Measurements from ENCODE around the gene LY6G6F.

LY6G6F gene, protein sequence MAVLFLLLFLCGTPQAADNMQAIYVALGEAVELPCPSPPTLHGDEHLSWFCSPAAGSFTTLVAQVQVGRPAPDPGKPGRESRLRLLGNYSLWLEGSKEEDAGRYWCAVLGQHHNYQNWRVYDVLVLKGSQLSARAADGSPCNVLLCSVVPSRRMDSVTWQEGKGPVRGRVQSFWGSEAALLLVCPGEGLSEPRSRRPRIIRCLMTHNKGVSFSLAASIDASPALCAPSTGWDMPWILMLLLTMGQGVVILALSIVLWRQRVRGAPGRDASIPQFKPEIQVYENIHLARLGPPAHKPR

DNA sequence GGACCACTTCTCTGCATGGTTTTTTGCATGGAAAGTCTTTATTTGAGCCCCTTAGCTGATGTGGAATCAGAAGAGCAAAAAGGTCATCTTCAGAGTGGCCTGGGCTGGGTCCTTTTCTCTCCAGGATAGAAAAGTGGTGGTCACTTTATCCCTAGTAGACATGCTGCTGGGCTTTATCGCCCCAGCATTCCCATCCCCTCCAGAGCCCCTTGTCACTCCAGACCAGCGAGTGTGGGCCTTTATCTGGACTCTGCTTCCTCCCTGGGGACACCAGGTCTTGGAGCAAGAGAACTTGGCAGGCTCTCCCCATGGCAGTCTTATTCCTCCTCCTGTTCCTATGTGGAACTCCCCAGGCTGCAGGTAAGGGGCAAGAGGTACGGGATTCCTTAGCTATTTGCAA is at the start of gene LY6G6F:
TSS of gene LY6G6F (plus strand) at position 268 of the 400 bp plus-strand sequence. CDS start at position 309, 41 bp downstream.
- Histone ChIP-seq H3K27me3 (ENCODE audit: control insufficient read depth in 1 of 2, insufficient read depth in 2 of 2, low read length in 2 of 2) (no peaks in the 10 kb centered on the region), H3K4me1 (ENCODE audit: insufficient read depth, low read length) (peaks cover 13% of the 10 kb centered on the region), H3K4me3 (ENCODE audit: low read depth in 1 of 2, low read length in 2 of 2) (no peak within 1 kb of the TSS), H3K9ac (ENCODE audit: low read length) (no peak within 1 kb of the TSS), H3K27ac (ENCODE audit: low read depth, low read length) (no peak within 1 kb of the TSS), H3K36me3 (ENCODE audit: insufficient read depth, low read length) (no peaks in the 10 kb centered on the region), H3K9me3 (ENCODE audit: low read length) (no peaks in the 10 kb centered on the region)

DNA sequence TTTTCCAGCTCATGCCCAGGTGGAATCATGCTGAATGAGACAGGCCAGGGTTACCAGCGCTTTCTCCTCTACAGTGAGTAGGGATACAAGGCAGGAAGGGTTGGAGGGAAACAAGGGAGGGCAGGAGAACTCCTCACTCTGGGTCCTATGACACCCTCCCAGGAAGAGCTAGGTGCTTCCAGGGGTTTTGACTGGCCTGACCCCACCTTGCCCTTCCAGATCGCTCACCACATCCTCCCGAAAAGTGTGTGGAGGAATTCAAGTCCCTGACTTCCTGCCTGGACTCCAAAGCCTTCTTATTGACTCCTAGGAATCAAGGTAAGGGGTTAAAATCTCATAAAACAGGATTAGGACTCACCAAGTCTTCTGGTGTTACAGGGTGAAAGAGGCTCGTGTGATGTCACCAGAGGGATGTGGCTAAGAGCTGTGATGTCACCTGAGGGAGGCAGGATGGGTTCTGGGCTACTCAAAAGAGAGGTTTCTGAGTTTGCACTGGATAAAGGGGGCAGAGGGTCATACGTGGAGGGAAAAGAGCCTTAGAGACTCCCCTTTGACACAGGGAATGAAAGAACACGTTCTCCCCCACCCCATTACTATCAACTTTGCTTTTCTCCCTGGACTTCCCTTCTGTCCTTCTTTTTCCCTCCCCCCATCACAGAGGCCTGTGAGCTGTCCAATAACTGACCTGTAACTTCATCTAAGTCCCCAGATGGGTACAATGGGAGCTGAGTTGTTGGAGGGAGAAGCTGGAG is 49.1 kb upstream of the LY6G6F start:
- H3K4me3 ChIP-seq (ENCODE audit: low read depth in 1 of 2, low read length in 2 of 2): no peak overlapping the region
- H3K4me1 ChIP-seq (ENCODE audit: insufficient read depth, low read length): peaks cover 55% of the 10 kb centered on the region
- no peak overlapping the region for H3K9ac ChIP-seq (ENCODE audit: low read length)
- H3K36me3 ChIP-seq (ENCODE audit: insufficient read depth, low read length): peaks cover 25% of the 10 kb centered on the region
- no peaks in the 10 kb centered on the region for H3K27me3 ChIP-seq (ENCODE audit: control insufficient read depth in 1 of 2, insufficient read depth in 2 of 2, low read length in 2 of 2)
- H3K9me3 ChIP-seq (ENCODE audit: low read length): no peaks in the 10 kb centered on the region
- H3K27ac ChIP-seq (ENCODE audit: low read depth, low read length): no peak overlapping the region

DNA sequence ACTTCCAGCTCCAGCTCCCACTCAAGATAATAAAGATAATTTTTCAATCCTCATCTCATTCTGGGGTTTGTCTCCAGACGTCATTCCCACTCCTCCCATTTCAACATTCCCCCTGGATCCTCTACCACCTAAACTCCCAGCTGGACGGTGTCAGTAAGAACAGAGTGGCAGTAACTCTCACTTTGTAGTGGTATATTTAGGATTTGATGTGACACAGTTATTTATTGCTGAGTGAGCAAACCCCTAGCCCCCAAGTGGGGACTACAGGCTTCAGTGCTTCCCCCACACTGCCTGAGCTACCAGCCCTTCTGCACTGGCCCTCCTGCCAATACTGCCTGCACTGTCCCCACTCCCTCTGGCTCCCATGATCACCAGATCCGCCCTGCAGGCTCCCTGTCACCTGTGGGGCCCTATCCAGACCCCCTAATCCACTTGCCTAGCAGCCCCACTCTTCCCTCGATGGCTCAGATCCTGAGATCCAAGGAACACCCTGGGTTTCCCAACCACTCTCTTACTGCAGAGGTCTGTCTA is 48.4 kb upstream of the LY6G6F start:
- Histone ChIP-seq H3K27me3 (ENCODE audit: control insufficient read depth in 1 of 2, insufficient read depth in 2 of 2, low read length in 2 of 2) (no peaks in the 10 kb centered on the region), H3K4me3 (ENCODE audit: low read depth in 1 of 2, low read length in 2 of 2) (no peak overlapping the region), H3K9ac (ENCODE audit: low read length) (no peak overlapping the region), H3K27ac (ENCODE audit: low read depth, low read length) (no peak overlapping the region), H3K4me1 (ENCODE audit: insufficient read depth, low read length) (peaks cover 60% of the 10 kb centered on the region), H3K36me3 (ENCODE audit: insufficient read depth, low read length) (peaks cover 28% of the 10 kb centered on the region), H3K9me3 (ENCODE audit: low read length) (no peaks in the 10 kb centered on the region)

DNA sequence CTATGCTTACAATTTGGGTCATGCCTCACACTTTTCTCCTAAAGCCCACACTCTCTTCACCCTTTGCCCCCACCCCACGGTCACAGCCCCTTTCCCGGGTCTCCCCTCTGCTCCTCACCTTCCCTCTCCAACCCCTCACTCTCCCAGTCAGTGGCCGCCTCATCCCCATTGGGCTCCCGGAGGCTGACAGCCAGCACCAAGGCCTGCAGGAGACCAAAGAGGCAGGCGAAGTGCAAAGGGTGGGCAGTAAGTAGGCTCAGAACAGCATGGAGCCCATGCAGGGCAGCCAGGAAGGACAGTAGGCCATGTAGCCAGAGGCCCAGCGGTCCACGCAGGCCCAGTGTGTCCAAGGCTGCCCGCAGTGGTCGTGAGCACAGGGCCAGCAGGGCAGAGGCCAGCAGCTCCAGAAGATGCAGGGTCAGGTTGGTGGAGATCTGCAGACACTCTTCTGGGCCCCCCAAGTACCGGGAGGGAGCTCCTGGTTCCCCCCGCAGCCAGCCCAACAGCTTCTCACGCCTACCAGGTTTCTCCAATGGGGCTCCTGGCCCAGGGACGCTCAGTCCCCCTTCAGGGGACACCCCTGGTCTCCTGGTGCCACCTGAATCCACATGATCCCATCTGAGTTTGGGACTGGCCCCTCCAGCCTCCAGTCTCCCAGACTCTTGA is 47.5 kb upstream of the LY6G6F start:
- H3K4me1 ChIP-seq (ENCODE audit: insufficient read depth, low read length): peaks cover 61% of the 10 kb centered on the region
- no peaks in the 10 kb centered on the region for H3K27me3 ChIP-seq (ENCODE audit: control insufficient read depth in 1 of 2, insufficient read depth in 2 of 2, low read length in 2 of 2)
- no peaks in the 10 kb centered on the region for H3K9me3 ChIP-seq (ENCODE audit: low read length)
- peaks cover 32% of the 10 kb centered on the region for H3K36me3 ChIP-seq (ENCODE audit: insufficient read depth, low read length)
- H3K4me3 ChIP-seq (ENCODE audit: low read depth in 1 of 2, low read length in 2 of 2): peak overlapping the region; percentile 80 to 100
- H3K9ac ChIP-seq (ENCODE audit: low read length): peak overlapping the region; percentile 89
- no peak overlapping the region for H3K27ac ChIP-seq (ENCODE audit: low read depth, low read length)

DNA sequence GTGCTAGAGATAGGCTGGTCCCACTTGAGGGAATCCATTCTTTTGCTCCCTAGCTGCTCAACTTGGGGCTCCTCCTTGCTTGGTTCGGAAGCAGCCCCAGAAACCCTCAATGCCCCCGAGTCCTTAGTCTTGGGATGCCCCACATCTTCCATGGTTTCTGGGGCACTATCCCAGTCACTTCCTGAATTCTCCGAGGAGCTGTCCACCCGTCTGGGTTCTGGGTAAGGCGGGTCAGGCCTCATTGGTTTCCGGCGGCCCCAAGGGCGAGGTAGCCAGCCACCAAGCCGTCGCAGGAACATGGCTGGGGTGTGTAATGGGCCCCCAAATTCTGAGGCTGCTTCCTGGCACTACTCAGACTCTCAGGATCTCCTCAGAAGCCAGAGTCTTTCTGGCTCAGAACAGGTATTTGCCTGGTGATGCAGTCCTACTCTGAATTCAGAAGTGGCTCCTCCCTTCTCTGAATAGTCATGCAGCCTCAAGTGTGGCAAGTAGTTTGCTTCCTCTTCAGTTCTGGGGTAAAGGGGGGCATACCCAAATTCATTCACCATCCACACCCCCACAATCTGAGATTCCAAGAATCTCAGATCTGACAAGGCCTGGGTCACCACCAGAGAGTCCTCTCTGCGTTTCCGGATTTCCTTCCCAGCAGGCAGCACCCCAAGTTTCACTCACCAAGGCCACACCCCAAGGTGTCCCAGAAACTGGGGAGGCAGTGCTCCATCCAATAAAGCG is 46.9 kb upstream of the LY6G6F start:
- no peaks in the 10 kb centered on the region for H3K9me3 ChIP-seq (ENCODE audit: low read length)
- peaks cover 32% of the 10 kb centered on the region for H3K36me3 ChIP-seq (ENCODE audit: insufficient read depth, low read length)
- peak overlapping the region; percentile 93 for H3K27ac ChIP-seq (ENCODE audit: low read depth, low read length)
- peak overlapping the region; percentile 89 for H3K9ac ChIP-seq (ENCODE audit: low read length)
- no peaks in the 10 kb centered on the region for H3K27me3 ChIP-seq (ENCODE audit: control insufficient read depth in 1 of 2, insufficient read depth in 2 of 2, low read length in 2 of 2)
- peaks cover 62% of the 10 kb centered on the region for H3K4me1 ChIP-seq (ENCODE audit: insufficient read depth, low read length)
- H3K4me3 ChIP-seq (ENCODE audit: low read depth in 1 of 2, low read length in 2 of 2): peak overlapping the region; percentile 80 to 100

DNA sequence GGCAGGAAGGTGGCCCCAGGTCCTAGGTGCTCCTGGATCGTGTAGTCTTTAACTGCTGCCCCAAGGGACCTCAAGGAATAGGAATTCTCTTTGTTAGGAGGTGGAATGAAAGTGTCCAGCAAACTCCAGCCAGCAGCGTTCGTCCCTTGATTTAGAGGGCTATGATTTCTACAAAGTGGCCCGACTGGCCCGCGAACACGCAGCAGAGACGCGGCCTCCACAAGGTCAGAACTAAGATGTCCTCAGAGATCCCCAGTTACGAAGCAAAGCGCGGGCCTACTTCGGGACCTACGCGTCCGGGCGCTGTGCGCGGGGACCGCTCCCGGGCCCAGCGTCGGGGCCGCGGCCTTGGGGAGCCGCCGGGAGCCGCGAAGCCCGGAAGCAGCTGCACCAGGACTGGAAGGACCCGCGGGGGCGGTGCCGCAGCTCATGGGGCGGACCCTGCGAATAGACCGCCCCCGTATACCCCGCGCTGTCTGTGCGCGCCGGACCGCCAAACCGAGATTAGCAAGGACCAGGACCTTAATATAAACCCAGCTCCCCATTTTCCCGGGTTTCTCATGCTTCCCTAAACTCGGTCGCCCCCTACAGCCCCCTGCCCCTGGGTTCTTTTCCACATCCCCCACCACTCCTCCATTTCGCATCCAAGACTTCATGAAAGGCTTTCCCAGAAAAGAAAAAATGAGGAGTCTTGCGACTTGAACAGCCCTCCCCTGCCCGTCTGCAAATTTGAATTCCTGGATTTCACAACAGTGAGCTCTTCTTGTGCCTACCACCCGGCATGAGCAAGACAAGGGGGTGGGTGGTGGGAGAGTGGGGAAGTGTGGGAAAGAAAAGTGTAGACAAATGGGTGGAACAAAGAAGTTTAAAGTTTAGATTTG is 46.0 kb upstream of the LY6G6F start, which contains the start of gene C6orf47:
TSS of gene C6orf47 (minus strand) at position 398 of the 881 bp plus-strand sequence. CDS start 831 bp downstream, outside the sequence.
- peak within 1 kb of the TSS; percentile 89 for H3K9ac ChIP-seq (ENCODE audit: low read length)
- peak within 1 kb of the TSS; percentile 80 to 100 for H3K4me3 ChIP-seq (ENCODE audit: low read depth in 1 of 2, low read length in 2 of 2)
- H3K27me3 ChIP-seq (ENCODE audit: control insufficient read depth in 1 of 2, insufficient read depth in 2 of 2, low read length in 2 of 2): no peaks in the 10 kb centered on the region
- H3K27ac ChIP-seq (ENCODE audit: low read depth, low read length): peak within 1 kb of the TSS; percentile 93
- no peaks in the 10 kb centered on the region for H3K9me3 ChIP-seq (ENCODE audit: low read length)
- H3K36me3 ChIP-seq (ENCODE audit: insufficient read depth, low read length): peaks cover 29% of the 10 kb centered on the region
- H3K4me1 ChIP-seq (ENCODE audit: insufficient read depth, low read length): peaks cover 62% of the 10 kb centered on the region

DNA sequence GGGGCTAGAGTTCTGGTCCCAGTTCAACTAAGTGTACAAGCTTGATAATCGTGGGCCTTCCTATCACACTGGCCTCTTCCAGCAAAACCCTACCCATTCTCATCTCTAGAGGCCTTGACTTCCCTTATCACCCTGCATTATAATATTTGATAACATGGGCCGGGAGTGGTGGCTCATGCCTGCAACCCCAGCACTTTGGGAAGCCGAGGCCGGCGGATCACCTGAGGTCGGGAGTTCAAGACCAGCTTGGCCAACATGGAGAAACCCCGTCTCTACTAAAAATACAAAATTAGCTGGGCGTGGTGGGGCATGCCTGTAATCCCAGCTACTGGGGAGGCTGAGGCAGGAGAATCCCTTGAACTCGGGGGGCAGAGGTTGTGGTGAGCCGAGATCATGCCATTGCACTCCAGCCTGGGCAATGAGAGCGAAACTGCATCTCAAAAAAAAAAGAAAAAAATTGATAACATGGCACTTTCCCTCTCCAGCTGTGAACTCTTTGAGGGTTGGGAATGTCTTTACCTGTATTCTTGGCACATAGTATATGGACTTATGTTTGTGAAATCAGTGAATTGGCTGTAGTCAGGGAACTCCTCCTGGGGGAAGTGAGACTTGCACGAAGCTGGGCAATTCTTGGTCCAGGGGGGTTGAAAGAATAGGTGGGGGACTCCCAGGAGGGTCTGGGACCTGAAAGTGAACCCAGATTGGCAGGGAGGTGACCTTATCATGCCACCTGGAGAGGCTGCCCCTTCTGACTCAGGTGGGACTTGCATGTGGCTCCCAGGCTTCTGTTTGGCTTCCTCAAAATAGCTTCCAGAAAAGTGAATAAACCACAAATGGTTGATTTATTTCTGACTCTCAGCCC is 45.2 kb upstream of the LY6G6F start:
- Histone ChIP-seq H3K4me1 (ENCODE audit: insufficient read depth, low read length) (peaks cover 64% of the 10 kb centered on the region), H3K9me3 (ENCODE audit: low read length) (no peaks in the 10 kb centered on the region), H3K27ac (ENCODE audit: low read depth, low read length) (peak overlapping the region; percentile 93), H3K9ac (ENCODE audit: low read length) (peak overlapping the region; percentile 89), H3K4me3 (ENCODE audit: low read depth in 1 of 2, low read length in 2 of 2) (peak overlapping the region; percentile 80 to 100), H3K36me3 (ENCODE audit: insufficient read depth, low read length) (peaks cover 26% of the 10 kb centered on the region), H3K27me3 (ENCODE audit: control insufficient read depth in 1 of 2, insufficient read depth in 2 of 2, low read length in 2 of 2) (no peaks in the 10 kb centered on the region)

DNA sequence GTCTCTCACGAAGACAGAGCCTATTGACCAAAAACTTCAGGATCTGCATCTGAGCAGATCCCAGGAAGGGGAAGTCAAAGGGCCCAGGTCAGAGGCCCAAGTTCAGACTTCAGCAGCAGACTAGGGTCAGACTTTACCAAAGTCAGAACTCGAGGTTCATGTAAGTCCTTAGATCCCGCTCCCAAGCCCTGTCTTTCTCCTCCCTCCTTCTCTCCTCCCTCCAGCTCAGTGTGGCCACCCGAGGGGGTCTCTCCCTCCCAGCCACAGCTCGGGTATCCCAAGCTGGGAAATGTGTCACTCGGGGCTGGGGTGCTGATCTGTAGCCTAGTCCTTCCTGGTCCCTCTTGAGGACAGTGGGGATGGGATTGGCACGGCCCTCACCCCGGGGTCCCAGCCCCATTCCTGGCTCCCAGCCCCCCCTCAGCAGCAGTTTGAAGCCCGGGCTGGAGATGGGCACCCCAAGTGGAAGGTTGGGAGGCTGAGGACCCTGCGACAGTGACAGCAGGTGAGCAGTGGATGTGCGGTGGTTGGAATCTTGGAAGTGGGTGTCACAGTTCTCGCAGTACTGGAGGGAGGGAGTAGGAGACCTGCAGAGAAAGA is 44.4 kb upstream of the LY6G6F start:
- Histone ChIP-seq H3K4me1 (ENCODE audit: insufficient read depth, low read length) (peaks cover 67% of the 10 kb centered on the region), H3K36me3 (ENCODE audit: insufficient read depth, low read length) (peaks cover 29% of the 10 kb centered on the region), H3K9me3 (ENCODE audit: low read length) (no peaks in the 10 kb centered on the region), H3K4me3 (ENCODE audit: low read depth in 1 of 2, low read length in 2 of 2) (no peak overlapping the region), H3K27ac (ENCODE audit: low read depth, low read length) (no peak overlapping the region), H3K9ac (ENCODE audit: low read length) (no peak overlapping the region), H3K27me3 (ENCODE audit: control insufficient read depth in 1 of 2, insufficient read depth in 2 of 2, low read length in 2 of 2) (no peaks in the 10 kb centered on the region)

DNA sequence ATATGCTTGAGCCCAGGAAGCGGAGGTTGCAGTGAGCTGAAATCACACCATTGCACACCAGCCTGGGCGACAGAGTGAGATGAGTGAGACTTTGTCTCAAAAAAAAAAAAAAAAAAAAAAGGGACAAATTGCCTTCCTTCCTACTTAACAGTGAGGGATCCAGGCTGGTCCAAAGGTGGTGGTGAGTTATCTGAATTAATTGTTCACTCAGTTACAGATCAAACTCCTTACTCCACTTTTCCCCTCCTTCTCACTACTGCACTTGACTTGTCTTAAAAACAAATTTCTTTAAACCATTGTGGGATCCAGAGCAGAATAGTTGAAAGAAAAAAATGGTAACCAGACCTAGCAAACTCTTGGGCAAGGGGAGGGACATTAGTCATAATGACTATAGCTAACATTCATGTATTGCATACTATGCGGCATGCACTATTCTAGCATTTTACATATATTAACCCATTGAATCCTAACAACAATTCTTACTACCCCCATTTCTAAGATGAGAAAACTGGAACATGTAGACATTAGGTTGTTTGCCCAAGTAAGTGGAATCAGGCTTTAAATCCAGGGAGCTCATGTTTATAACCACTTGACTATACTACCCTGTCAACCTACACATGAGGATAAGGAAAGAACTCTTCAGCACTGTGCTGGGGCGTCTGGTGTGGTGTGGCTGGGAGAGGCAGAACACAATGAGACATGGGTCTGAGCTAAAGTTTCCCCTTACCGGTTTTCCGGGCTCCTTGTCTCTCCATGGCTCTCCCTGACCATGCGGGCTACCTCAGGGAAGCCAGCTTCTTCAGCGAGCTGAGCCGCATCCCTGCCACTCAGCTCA is 43.3 kb upstream of the LY6G6F start:
- Histone ChIP-seq H3K27ac (ENCODE audit: low read depth, low read length) (peak overlapping the region; percentile 62), H3K4me3 (ENCODE audit: low read depth in 1 of 2, low read length in 2 of 2) (peak overlapping the region; percentile 55 to 96), H3K9ac (ENCODE audit: low read length) (peak overlapping the region; percentile 68), H3K27me3 (ENCODE audit: control insufficient read depth in 1 of 2, insufficient read depth in 2 of 2, low read length in 2 of 2) (no peaks in the 10 kb centered on the region), H3K4me1 (ENCODE audit: insufficient read depth, low read length) (peaks cover 61% of the 10 kb centered on the region), H3K36me3 (ENCODE audit: insufficient read depth, low read length) (peaks cover 36% of the 10 kb centered on the region), H3K9me3 (ENCODE audit: low read length) (no peaks in the 10 kb centered on the region)

Data from muscle layer of colon (tissue), 2 donors.